Loucy (cell line): ENCODE measurements around the gene RFT1.
"Not testable (repeated sequence)": the region's sequence is repeated elsewhere in the genome, so short reads cannot be mapped to it uniquely, and the experiment has no call there.

Experiments used
- H2AFZ ChIP-seq: fragments of 200-600 bp; sonication (generic); 2 replicates; pipeline ENCODE4 v1.6.0; 2016; ENCODE audit warnings: antibody characterized with exemption, mild to moderate bottlenecking, low read length, moderate library complexity
- H3F3A ChIP-seq: fragments of 200-600 bp; 2 replicates; pipeline ENCODE4 v1.6.0; 2016; ENCODE audit warnings: antibody characterized with exemption, low read depth, mild to moderate bottlenecking
- H3K27me3 ChIP-seq: fragments of 200-600 bp; sonication (generic); 2 replicates; pipeline ENCODE4 v1.6.1; 2014; ENCODE audit warnings: low read length, mild to moderate bottlenecking; ENCODE audit not compliant: insufficient read depth, poor library complexity, severe bottlenecking
- H3K36me3 ChIP-seq: fragments of 200-600 bp; sonication (generic); 2 replicates; pipeline ENCODE4 v1.6.1; 2016; ENCODE audit warnings: low read length; ENCODE audit not compliant: insufficient read depth
- H3K4me1 ChIP-seq: fragments of 200-600 bp; sonication (generic); 2 replicates; pipeline ENCODE4 v1.5.1; 2014; ENCODE audit warnings: low read length, mild to moderate bottlenecking; ENCODE audit not compliant: insufficient read depth, poor library complexity, severe bottlenecking
- H3K4me2 ChIP-seq: fragments of 200-600 bp; sonication (generic); 2 replicates; pipeline ENCODE4 v1.6.0; 2014; ENCODE audit warnings: antibody characterized with exemption, low read length, low read depth, mild to moderate bottlenecking; ENCODE audit not compliant: poor library complexity, severe bottlenecking
- H3K4me3 ChIP-seq: fragments of 200-600 bp; sonication (generic); 2 replicates; pipeline ENCODE4 v1.5.1; 2014; ENCODE audit warnings: low read length, mild to moderate bottlenecking, mixed read lengths; ENCODE audit not compliant: poor library complexity, severe bottlenecking
- H3K79me2 ChIP-seq: fragments of 200-600 bp; sonication (generic); 2 replicates; pipeline ENCODE4 v1.6.1; 2014; ENCODE audit warnings: low read length; ENCODE audit not compliant: insufficient read depth
- H3K9ac ChIP-seq: fragments of 200-600 bp; sonication (generic); 2 replicates; pipeline ENCODE4 v1.6.0; 2014; ENCODE audit warnings: mild to moderate bottlenecking, low read depth, low read length, moderate library complexity; ENCODE audit not compliant: poor library complexity, severe bottlenecking
- H3K9me2 ChIP-seq: fragments of 200-600 bp; sonication (generic); replicated peaks from 2 replicates; pipeline ENCODE4 v1.6.1; 2016; ENCODE audit warnings: low read depth, low read length, mixed read lengths
- H3K9me3 ChIP-seq: fragments of 200-600 bp; sonication (generic); 2 replicates; pipeline ENCODE4 v1.6.1; 2014; ENCODE audit warnings: mild to moderate bottlenecking, antibody characterized with exemption, low read length, low read depth; ENCODE audit not compliant: insufficient read depth
- H4K20me1 ChIP-seq: fragments of 200-600 bp; sonication (generic); 2 replicates; pipeline ENCODE4 v1.6.0; 2014; ENCODE audit warnings: antibody characterized with exemption, low read length, mild to moderate bottlenecking; ENCODE audit not compliant: insufficient read depth, poor library complexity, severe bottlenecking
- CTCF ChIP-seq: fragments of 200-600 bp; sonication (generic); conservative IDR thresholded peaks from 2 replicates; pipeline ENCODE4 v1.5.1; 2014; ENCODE audit warnings: mild to moderate bottlenecking, antibody characterized with exemption, low read length
- EZH2phosphoT487 ChIP-seq: fragments of 200-600 bp; IDR thresholded peaks from 2 replicates; pipeline ENCODE4 v1.6.1; 2018; ENCODE audit warnings: antibody characterized with exemption, mild to moderate bottlenecking, moderate library complexity, borderline replicate concordance

RFT1 gene

GRCh38 chr3:53151870-53152660, 21.8 kb upstream of the RFT1 start:
- no peak overlapping the region for H3K9ac ChIP-seq
- H3K27me3 ChIP-seq: no peaks in the 10 kb centered on the region
- H3K9me2 ChIP-seq: no peaks in the 10 kb centered on the region
- H3K9me3 ChIP-seq: no peaks in the 10 kb centered on the region
- H3K79me2 ChIP-seq: no peaks in the 10 kb centered on the region
- no peak overlapping the region for H3K4me2 ChIP-seq
- TF ChIP-seq EZH2phosphoT487 (no peak), CTCF (no peak)
- no peaks in the 10 kb centered on the region for H4K20me1 ChIP-seq
- H2AFZ ChIP-seq: no peak overlapping the region
- H3K36me3 ChIP-seq: no peaks in the 10 kb centered on the region
- no peaks in the 10 kb centered on the region for H3F3A ChIP-seq
- no peaks in the 10 kb centered on the region for H3K4me1 ChIP-seq
- H3K4me3 ChIP-seq: no peak overlapping the region

- no peaks in the 10 kb centered on the region for H3K4me1 ChIP-seq
- no peak overlapping the region for H2AFZ ChIP-seq
- H4K20me1 ChIP-seq: no peaks in the 10 kb centered on the region
- no peaks in the 10 kb centered on the region for H3K36me3 ChIP-seq
- H3K27me3 ChIP-seq: no peaks in the 10 kb centered on the region
- H3K79me2 ChIP-seq: no peaks in the 10 kb centered on the region
- H3K4me3 ChIP-seq: no peak overlapping the region
- no peak overlapping the region for H3K4me2 ChIP-seq
- no peak for TF ChIP-seq CTCF
- TF ChIP-seq EZH2phosphoT487: no peak
- no peak overlapping the region for H3K9ac ChIP-seq
- H3K9me3 ChIP-seq: no peaks in the 10 kb centered on the region
- H3K9me2 ChIP-seq: no peaks in the 10 kb centered on the region
- H3F3A ChIP-seq: no peaks in the 10 kb centered on the region
These were observed 21.2 kb upstream of the RFT1 start for GRCh38 chr3:53151465-53151864.

- H3K79me2 ChIP-seq, H4K20me1 ChIP-seq, H3K4me3 ChIP-seq, H3K27me3 ChIP-seq, H3F3A ChIP-seq, H3K9ac ChIP-seq, H3K4me2 ChIP-seq, H3K4me1 ChIP-seq, H3K9me2 ChIP-seq, H3K9me3 ChIP-seq, H2AFZ ChIP-seq, H3K36me3 ChIP-seq: not testable (repeated sequence)
These were observed 20.8 kb upstream of the RFT1 start for GRCh38 chr3:53151086-53151438.
